GM21423 (cell line): ENCODE data around the gene DPF3.

Source experiments
- ATAC-seq: cut with Tn5 transposase; IDR thresholded peaks from one replicate; pipeline ENCODE4 v1.9.1; 2021; ENCODE audit warnings: mild to moderate bottlenecking, moderate library complexity; ENCODE audit not compliant: unreplicated experiment

The DPF3 gene

DNA sequence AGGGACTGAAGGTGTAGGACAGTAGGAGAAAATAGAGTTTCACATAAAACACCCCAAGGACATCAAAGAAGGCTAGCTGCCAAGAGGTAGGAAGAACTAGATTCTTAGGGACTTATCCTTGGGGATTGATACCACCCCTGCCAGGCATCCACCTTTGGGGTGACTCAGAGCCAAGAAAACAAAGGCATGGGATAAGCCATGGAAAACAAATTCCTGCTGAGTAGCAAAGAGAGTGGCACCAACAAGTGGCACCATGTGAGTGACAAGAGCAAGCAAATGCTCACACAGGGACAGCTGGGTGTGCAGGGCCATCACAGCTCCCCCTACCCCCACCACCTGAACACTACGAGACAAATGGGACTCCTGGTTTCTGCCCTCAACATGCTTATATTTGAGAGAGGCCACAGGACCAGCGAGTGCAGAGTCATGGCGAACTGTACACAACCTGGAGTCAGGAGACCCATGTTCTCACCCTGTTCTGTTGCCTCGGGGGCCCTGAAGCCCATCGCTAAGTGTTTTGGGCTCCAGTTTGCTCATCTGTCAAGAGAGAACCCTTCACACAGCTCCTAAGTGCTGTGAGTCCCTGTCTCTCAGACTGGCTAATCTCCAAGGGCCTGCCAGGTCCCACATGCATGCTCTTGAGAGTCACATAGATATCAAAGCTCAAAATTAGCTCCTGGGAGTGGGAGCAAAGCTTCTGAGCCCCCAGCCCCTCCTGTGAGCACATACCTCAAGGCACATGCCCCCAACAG lies 91.9 kb downstream of the DPF3 start:
- ATAC-seq, result no peak

DNA sequence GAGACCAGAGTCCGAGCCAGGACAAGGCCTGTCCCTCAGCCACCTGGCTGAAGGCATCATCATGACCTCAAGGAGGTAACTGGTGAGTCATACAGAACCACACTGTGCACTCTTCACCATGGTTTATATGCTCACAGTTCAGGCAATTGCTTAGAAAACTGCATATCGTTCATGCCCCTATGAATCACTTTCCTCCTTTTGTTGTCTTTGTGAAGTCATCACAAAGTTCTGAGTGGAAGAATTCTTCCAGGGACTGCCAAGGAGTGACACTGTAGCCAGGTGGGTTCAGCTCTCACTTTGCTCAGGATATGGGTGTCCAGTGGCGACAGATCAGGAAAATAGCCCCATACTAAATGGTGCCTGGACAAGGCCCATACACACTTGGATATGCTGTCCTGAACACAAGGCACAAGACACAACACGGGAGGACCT lies 92.5 kb downstream of the DPF3 start:
- no peak for ATAC-seq

DNA sequence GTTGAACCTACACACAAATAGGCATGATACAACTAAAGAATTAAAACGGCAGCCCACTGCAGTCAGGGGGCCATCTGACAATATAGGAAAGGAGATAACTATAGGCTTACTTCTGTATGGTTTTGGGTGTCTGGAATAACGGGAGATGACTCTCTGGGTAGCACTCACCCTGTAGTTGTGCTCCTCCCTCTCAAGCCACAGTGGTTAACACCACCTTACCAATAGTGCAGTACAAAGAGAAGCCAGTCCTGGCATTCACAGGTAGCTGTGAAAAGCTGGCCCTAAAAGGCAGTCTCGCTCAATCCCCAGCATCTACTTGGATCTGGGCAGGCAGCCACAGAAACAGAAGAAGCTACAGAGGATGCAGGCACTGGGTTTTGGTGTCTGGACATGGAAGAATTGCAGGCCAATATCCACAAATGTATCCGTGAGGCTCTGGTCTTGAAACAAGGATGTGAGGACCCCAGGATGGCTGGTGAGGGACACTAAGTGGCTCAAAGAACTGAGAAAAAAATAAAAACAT lies 93.0 kb downstream of the DPF3 start:
- ATAC-seq, result no peak

DNA sequence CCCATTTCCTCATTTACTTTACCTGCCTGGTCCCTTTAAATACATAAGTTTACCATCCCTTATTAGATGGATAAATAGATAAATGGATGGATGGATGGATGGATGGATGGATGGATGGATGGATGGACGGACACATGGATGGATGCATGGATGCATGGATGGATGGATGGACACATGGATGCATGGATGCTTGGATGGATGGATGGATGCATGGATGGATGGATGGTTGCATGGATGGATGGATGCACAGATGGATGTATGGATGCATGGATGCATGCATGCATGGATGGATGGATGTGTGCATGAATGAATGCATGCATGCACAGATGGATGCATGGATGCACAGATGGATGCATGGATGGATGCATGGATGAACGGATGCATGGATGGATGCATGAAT lies 93.6 kb downstream of the DPF3 start:
- ATAC-seq, result no peak

DNA sequence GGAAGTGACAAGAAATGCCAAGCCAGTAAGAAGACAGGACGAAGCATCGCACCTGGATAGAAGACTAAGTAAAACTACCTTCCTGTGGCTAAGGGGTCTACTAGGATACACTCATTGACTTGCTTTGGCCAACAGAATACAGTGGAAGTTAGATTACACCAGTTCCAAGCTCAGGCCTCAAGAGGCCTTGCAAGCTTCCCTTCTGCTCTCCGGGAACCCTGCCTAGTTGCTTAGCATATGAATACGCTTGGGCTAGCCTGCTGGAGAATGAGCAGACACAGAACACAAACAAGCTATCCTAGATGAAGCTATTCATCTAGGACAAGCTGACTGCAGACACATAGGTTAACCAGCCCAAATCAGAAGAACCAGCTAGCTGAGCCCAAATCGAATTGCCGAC lies 97.0 kb downstream of the DPF3 start:
- ATAC-seq, result no peak

DNA sequence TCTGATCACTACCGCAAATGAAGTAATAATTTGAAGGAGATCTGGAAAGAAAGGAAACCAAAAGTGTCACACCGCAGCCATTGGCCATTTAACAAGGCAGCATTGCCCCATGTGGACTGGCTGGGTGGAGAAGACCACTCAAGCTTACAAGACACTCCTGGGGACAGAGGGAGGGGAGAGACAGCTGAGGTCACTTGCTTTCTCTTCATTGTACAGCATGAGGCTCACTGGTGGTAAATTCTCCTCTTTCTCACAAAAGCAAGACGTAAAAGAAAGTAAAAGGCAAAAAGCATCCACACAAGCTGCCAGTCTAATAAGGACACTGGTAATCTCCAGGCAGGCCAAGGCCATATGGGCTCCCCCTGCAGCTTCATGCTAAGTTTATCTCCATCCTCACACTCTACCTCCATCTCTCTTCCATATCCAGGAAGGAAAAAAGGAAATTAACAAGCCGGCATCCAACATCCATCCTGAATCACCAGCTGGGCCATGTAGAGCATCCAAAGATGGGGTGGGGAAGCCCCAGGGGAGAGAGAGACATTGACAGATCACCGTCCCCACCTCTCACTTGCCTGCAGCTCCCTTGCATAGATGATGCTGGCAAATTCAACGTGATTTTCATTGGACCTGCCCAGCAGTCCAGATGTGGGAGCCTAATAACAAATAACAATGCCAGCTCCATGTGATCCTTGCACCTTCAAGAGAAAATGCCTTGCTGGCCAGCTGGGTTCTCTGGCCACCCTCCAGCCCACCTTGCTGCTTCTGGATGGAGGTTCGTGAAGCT lies 100.6 kb downstream of the DPF3 start:
- no peak for ATAC-seq

DNA sequence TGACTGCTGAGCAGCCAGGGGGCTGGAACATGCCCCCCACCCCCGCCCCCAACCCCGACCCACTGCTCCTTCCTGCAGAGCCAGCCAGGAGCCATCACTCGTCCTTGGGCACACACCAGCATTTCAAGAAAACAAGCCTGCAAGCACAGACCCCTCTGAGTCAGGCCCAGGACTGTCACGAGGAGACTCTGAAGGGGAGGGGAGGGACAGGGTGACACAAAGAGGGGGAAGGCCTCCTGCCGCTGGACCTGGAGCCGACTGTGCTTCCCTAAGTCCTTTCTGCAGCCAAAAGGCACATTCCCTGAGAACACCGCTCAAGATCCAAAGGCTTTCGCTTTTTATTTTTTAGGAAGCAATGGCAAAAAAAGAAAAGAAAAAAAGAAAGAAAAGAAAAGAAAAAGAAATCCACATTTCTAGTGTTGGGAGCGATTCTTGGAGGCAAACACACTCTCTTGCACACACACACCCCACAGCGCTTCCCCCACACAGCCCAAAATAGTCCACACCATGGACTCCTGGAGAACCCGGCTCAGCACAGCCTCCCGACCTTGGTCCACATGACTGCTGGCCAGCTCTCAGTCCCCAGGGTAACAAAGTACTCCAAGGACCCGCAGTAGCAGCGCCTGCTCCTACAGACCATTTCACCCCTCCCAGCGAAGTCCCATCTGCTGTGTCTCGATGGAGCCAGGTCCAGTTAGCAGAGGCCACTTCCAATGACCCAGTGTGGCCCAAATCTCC lies 101.7 kb downstream of the DPF3 start:
- ATAC-seq, result no peak

DNA sequence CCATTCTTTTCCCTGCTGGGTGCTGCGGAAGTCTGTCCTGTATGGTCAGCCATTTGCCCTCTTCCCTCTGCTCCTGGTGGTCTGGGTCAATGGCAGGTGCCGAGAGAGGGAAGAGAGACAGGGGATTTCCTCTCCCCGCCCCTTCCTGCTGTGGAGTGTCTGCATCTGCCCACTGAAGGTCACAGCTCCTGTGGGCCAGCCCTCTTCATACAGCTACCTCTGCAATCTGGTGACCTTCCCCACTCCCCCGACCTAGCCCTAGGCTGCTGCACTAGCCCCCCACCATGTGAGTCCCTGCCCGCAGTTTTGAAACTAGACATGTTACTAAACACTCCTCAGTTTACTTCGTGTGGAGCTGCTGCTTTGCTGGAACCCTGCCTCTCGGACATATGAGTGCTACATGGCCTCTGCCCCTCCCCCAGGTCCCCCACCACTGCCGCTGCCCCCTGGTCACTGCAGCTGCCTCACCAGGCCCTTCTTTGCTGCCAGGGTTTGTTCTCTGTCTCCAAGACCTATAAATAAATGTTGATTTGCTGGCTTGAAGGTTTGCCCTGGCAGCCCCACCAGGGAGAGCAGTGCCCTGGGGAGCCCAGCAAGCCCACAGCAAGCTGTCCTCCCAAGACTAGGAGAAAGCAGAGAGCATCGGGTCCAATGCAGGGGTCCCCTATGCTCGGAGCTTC lies 102.9 kb downstream of the DPF3 start:
- no peak for ATAC-seq

DNA sequence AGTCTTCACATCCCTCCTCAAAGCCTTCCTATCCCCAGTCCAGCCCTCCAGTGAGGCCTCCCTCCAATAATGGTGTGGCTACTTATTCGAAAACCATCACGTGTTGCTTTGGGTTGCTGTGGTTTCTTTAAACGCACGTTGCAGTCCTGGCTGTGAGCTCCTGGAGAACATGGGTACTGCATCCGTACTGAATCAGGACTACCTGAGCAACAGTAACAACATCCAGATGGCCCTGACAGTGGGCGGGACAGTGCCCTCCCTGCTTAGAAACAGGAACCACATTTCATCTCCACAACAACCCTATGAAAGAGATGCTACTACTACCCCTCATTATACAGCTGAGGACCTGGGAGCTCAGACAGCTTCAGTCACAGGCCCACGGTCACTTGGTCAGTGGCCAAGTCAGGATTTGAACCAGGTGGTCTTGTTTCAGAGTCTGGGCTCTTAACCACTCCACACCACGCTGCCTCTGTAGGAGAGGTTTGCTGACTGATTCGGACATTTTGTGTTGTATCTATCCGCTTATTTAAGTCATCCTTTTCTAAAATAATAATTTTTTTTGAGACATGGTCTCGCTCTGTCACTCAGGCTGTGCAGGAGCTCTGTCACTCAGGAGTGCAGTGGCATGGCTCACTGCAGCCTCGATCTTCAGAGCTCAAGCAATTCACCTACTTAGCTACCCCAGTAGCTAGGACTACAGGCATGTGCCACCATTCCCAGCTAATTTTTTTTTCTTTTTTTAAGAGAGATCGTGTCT lies 104.8 kb downstream of the DPF3 start:
- ATAC-seq, result no peak

DNA sequence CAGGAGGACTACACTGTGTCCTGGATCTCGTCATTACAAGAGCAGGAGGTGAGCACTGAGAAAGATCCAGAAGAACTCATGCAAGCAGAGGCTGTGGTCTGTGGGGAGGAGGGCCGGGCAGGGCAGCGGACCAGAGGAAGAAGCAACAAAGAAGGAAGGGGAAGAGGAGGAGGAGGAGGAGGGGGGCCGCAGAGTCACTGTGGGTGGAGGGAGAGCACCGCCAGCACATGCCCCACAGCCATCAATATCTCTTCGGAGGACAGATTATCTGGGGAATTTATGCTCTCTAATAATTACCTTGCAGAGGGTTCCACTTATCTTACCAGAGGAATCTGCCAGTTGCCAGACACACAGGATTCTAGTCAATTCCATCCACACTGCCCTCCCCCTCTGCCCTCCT lies 105.6 kb downstream of the DPF3 start:
- no peak for ATAC-seq

DNA sequence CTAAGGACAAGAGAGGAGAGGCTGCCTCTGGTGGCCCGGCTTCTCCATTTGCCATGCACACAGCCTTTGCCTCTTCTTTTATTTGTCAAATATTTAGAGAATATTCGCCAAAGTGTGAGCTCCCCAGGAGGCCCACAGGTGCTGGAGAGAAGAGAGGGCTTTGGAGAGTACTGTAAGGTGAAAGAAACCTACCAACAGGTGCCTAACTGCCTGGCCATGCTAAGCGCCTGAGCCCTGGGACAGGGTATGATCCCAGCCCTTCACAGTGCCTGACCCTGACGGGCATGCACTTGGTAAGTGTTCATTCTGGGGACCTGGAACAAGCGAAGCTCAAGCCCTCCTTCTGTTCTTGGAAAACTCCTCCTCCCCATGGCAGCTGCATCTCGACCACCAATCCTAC lies 106.1 kb downstream of the DPF3 start:
- no peak for ATAC-seq

DNA sequence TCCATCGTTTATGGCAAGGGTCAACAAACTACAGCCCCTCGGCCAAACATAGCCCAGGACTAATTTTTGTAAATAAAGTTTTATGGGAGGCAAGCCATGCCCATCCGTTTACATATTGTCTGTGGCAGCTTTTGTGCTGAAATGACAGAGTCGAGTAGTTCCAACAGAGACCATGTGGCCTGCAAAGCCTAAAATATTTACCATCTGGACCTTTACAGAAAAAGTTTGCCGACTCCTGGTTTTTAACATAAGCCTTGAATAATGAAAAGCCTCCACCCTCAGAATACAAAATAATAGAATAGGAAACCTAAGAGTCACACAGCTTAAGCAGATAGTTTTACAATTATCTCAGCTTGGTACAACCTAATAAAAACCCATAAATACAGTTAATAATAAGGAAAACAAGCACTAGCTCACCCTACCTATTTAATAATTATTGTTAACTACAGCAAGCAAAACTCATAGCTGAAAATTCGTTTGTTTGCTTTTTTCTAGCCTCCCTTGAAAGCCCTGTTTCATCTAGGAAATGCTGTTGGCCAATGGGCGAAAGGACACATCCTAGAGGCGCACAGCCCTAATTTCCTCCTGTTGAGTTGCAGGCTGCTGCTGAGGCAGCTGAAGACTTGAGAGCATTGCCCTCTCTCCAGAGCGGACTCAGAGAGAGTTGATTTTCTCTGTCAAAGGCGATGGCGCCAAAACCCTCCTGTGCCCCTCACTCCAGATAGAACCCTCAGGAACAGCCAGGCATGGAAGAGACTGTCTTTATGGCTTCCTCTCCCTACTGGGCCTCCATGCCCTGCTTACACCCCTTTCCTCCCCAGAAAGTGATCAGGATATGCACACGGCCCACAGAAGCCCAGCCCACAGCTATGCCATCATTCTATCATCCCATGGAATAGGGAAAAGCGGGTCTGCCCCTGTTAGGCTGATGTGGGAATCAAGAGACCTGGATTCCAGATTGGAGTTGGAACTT lies 107.2 kb downstream of the DPF3 start:
- no peak for ATAC-seq

DNA sequence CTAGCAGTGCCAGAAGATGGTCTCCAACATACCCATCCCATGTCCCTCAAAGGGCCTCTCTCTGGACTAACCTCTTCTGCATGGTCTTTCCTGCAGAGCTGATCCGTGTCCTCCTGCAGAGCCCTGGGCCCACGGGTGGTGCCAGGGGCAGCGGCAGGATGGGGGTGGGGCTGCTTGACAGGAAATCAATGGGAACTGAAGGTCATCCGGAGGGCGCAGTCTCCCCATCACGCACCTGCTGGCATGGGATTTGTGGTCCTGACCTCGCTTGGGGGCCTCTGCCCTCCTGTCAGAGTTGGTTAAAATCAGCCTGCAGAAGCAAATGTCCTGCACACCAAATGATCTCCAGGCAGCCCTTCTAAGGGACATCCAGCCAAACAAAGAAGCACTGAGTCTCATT lies 110.2 kb downstream of the DPF3 start:
- ATAC-seq, result no peak

DNA sequence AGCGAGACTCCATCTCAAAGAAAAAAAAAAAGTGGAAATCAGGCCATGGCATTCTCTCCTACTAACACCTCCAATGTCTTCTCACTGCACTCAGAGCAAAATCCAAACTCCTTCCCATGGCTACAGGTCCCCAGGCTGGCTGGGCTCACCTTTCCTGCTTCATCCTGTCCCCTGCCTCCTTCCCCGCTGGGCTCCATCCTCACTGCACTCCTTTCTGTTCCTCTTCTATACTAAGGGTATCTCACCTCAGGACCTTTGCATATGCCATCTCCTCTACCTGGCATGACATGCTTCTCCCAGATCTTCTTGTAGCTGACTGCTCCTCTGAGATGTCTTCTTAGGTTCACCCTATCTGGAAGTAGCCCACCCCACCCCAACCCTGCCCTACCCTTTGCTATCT lies 111.1 kb downstream of the DPF3 start:
- no peak for ATAC-seq

DNA sequence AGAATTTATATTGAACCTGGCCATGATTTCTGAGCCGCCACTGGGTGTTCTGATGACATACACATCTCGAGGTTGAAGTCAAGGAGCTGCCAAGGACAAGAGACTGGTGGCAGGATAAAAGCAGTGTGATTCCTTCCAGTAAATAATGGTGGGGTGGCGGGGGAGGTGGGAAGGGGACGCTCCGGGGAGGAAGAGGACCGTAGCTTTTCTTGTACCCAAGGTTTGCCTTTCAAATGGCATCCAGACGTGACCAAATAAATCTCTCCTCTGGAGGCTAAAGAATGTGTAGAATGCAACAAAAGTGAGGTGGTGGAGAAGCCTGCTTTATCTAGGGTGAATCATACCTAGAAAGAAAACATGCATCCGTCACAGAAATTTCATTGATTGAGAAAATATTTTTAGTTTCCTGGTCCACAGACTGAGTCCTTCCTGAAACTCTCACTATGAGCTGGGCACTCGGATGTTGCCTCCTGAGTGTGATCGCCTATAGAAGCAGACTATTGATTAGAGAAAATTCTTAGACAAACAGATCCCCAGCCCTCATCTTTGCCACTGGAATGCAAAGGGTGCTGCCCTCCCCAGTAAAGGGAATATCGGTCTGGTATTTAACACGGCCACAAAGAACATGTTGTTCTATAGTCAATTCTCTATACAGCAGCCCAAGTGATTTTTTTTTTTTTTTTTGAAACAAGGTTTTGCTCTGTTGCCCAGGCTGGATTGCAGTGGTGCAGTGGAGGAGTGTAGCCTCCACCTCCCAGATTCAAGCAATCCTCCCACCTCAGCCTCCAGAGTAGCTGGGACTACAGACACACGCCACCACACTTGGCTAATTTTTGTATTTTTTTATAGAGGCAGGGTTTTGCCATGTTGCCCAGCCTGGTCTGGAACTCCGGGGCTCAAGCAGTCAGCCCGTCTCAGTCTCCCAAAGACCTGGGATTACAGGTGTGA lies 112.1 kb downstream of the DPF3 start:
- ATAC-seq, result no peak

DNA sequence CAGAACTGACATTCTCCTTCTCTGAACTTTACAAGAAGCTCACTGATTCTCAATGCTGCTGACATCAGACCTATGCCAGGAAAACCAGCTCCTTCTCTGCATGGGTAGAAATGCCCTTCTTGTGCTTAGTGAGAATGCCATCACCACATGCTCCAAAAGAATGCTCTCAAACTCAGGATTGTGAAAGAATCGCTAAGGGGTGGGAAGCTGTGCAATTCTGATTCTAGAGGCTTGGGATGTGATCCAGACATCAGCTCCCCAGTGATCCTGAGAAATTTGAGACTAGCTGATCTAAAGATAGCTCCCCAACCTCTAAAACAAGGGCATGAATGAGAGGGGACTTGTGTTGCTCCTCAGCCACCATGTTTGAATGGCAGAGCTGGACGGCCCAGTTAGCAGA lies 113.2 kb downstream of the DPF3 start:
- ATAC-seq, result no peak

DNA sequence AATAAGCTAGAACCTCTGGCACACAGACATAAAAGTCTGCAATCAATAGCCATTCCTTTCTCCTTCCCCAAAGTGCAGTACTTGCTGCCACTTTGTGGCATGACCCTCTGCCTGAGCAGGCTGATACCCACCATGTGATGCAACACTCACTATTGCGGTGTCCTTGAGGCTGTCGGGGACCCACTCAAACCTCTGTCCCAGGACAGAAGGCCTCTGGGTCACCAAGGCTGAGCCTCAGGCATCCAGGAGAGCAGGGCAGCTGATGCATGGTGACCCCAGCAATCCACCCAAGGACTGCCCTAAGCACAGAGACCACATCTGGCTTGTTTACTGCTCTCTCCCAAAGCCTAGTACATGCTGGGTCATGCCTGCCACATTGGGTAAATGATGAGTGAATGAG lies 114.2 kb downstream of the DPF3 start:
- ATAC-seq, result no peak

DNA sequence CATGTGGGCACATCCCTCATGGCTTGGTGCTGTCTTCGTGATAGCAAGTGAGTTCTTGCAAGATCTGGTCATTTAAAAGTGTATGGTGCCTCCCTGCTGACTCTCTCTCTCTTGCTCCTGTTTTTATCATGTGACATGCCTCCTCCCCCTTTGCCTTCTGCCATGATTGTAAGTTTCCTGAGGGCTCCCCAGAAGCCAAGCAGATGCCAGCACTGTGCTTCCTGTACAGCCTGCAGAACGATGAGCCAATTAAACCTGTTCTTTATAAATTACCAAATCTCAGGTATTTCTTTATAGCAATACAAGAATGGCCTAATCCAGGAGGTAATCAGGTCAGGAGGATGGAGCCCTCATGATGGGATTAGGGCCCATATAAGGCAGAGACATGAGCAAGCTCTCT lies 116.3 kb downstream of the DPF3 start:
- no peak for ATAC-seq
